Activated CD4-positive, alpha-beta T cell treated with anti-CD3 and anti-CD28 coated beads for 36 hours (primary cell): ENCODE data around the gene KCNAB3. TPM values are rescaled to one million over a fixed set of nuclear protein-coding genes. Genes with fewer than 3 reads are reported as not detected.

Experiments
- ATAC-seq: fragments of 200-7000 bp; cut with Tn5 transposase; one replicate; pipeline ENCODE4 v1.10.0; 2021; ENCODE audit warnings: mild to moderate bottlenecking, moderate library complexity
- CTCF ChIA-PET: fragments of 350-600 bp; sonication (Branson Sonifier 250); formaldehyde crosslinking; loops from one replicate; lab custom pipeline; 2021; ENCODE audit warnings: antibody characterized with exemption; lab: Charles Lee
- POLR2A ChIA-PET: fragments of 350-600 bp; sonication (Branson Sonifier 250); formaldehyde crosslinking; loops from one replicate; lab custom pipeline; 2021; ENCODE audit warnings: antibody characterized with exemption, inconsistent platforms; lab: Charles Lee
- DNase-seq: peaks from one replicate; pipeline ENCODE4 v3.0.0-alpha.2; 2020
- H3K27ac Mint-ChIP-seq: one replicate; pipeline ENCODE4 v1.8.0; 2021; ENCODE audit warnings: mixed read lengths
- H3K27me3 Mint-ChIP-seq: one replicate; pipeline ENCODE4 v1.8.0; 2021; ENCODE audit warnings: mixed read lengths
- H3K36me3 Mint-ChIP-seq: one replicate; pipeline ENCODE4 v1.8.0; 2021; ENCODE audit warnings: low read depth, mixed read lengths
- H3K4me1 Mint-ChIP-seq: one replicate; pipeline ENCODE4 v1.8.0; 2021; ENCODE audit warnings: mixed read lengths
- H3K4me3 Mint-ChIP-seq: one replicate; pipeline ENCODE4 v1.8.0; 2021; ENCODE audit warnings: mild to moderate bottlenecking, moderate library complexity, mixed read lengths
- H3K9me3 Mint-ChIP-seq: one replicate; pipeline ENCODE4 v1.8.0; 2021; ENCODE audit warnings: low read depth, mixed read lengths
- intact Hi-C, 2 experiments: fragments of 100-400 bp; cut with DNase I in 1 of 2; cut with micrococcal nuclease in 1 of 2; formaldehyde crosslinking; loops; one replicate each; pipeline versions ENCODE4 v1.14.2 to v1.15.1; 2022 to 2024; cut with DNase I, micrococcal nuclease
- total RNA-seq, 2 experiments: library from RNA; stranded (reverse); gene quantifications; one replicate each; pipeline ENCODE4 v1.2.3, GENCODE V29; 2021

Gene KCNAB3
- total RNA-seq, 2 experiments from 2014 or later = 6.6 to 8.3 TPM

GRCh38 chr17:7903154-7904103, 26.2 kb downstream of the KCNAB3 start:
- ChIA-PET CTCF (interaction anchor here (0.9 kb wide), 1 partner anchor 42 kb away, joined by 4 read pairs; no protein-coding TSS in a partner anchor), POLR2A (no interaction called here)
- no peaks in the 10 kb centered on the region for H3K4me1 Mint-ChIP-seq
- ATAC-seq (no peak), DNase-seq (no peak)
- no peaks in the 10 kb centered on the region for H3K9me3 Mint-ChIP-seq
- H3K27ac Mint-ChIP-seq = no peak overlapping the region
- H3K4me3 Mint-ChIP-seq = no peak overlapping the region
- intact Hi-C loops = no loop called here
- no peaks in the 10 kb centered on the region for H3K27me3 Mint-ChIP-seq
- H3K36me3 Mint-ChIP-seq = peaks cover 74% of the 10 kb centered on the region

DNA sequence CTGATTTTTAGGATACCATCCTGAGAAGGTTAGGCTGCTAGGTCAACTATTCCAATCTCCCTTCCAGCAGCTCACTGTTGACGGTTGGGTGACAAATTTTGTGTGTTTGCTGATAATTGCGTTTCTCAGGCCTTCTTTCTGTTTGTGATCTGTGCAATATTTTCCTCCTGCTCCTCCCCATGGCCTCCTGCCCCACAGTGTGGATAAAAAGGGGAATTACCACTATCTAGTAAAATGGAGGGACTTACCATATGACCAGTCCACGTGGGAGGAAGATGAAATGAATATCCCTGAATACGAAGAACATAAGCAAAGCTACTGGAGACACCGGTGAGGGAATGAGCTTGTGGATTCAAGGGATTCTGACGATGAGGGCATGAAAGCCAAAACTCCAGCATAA, 31.9 kb downstream of the KCNAB3 start:
- Mint-ChIP-seq H3K27me3 (no peaks in the 10 kb centered on the region), H3K27ac (peak overlapping the region; percentile 55), H3K4me3 (no peak overlapping the region), H3K4me1 (peaks cover 16% of the 10 kb centered on the region), H3K9me3 (no peaks in the 10 kb centered on the region), H3K36me3 (peaks cover 81% of the 10 kb centered on the region)
- DNase-seq (peak; percentile 33), ATAC-seq (peak; percentile 82)
- ChIA-PET CTCF (interaction anchor here (0.6 to 2.3 kb wide), 17 partner anchors 9 to 145 kb away, joined by 3 to 16 read pairs (median 4); partner anchors contain the start of genes CHD3 and KDM6B), POLR2A (no interaction called here)
- intact Hi-C loops = no loop called here

DNA sequence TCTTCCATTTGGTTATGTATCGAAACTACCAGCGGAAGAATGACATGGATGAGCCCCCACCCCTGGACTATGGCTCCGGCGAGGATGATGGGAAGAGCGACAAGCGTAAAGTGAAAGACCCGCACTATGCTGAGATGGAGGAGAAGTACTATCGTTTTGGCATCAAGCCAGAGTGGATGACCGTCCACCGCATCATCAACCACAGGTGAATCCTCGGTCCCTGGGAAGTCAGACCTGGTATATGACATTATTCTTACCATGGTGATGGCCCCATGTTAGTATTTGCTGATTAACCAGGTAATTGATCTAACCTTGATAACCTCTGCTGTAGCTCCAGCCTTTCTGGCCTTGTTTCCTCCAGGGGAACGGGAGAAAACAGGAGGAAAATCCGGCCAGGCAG, 32.6 kb downstream of the KCNAB3 start:
- no peaks in the 10 kb centered on the region for H3K9me3 Mint-ChIP-seq
- peaks cover 77% of the 10 kb centered on the region for H3K36me3 Mint-ChIP-seq
- ChIA-PET POLR2A (no interaction called here), CTCF (interaction anchor here (0.7 to 2.3 kb wide), 8 partner anchors 8 to 93 kb away, joined by 3 to 16 read pairs (median 6); partner anchors contain the start of genes CHD3 and KDM6B)
- H3K4me1 Mint-ChIP-seq = peaks cover 17% of the 10 kb centered on the region
- H3K27ac Mint-ChIP-seq = peak overlapping the region; percentile 55
- intact Hi-C loops = no loop called here
- H3K27me3 Mint-ChIP-seq = no peaks in the 10 kb centered on the region
- DNase-seq = no peak
- H3K4me3 Mint-ChIP-seq = no peak overlapping the region
- ATAC-seq = no peak

GRCh38 chr17:7894866-7895265, 34.8 kb downstream of the KCNAB3 start:
- CTCF ChIA-PET = no interaction called here
- peak overlapping the region; percentile 37 for H3K27ac Mint-ChIP-seq
- no peak overlapping the region for H3K4me3 Mint-ChIP-seq
- POLR2A ChIA-PET = no interaction called here
- DNase-seq (no peak), ATAC-seq (no peak)
- no peaks in the 10 kb centered on the region for H3K9me3 Mint-ChIP-seq
- peaks cover 81% of the 10 kb centered on the region for H3K36me3 Mint-ChIP-seq
- no peaks in the 10 kb centered on the region for H3K27me3 Mint-ChIP-seq
- intact Hi-C loops = no loop called here
- H3K4me1 Mint-ChIP-seq = peaks cover 19% of the 10 kb centered on the region

GRCh38 chr17:7894226-7894625, 35.4 kb downstream of the KCNAB3 start:
- intact Hi-C loops = no loop called here
- H3K36me3 Mint-ChIP-seq = peaks cover 79% of the 10 kb centered on the region
- ChIA-PET CTCF (no interaction called here), POLR2A (no interaction called here)
- H3K9me3 Mint-ChIP-seq = no peaks in the 10 kb centered on the region
- ATAC-seq (no peak), DNase-seq (no peak)
- no peaks in the 10 kb centered on the region for H3K27me3 Mint-ChIP-seq
- H3K27ac Mint-ChIP-seq = no peak overlapping the region
- H3K4me3 Mint-ChIP-seq = no peak overlapping the region
- peaks cover 19% of the 10 kb centered on the region for H3K4me1 Mint-ChIP-seq

DNA sequence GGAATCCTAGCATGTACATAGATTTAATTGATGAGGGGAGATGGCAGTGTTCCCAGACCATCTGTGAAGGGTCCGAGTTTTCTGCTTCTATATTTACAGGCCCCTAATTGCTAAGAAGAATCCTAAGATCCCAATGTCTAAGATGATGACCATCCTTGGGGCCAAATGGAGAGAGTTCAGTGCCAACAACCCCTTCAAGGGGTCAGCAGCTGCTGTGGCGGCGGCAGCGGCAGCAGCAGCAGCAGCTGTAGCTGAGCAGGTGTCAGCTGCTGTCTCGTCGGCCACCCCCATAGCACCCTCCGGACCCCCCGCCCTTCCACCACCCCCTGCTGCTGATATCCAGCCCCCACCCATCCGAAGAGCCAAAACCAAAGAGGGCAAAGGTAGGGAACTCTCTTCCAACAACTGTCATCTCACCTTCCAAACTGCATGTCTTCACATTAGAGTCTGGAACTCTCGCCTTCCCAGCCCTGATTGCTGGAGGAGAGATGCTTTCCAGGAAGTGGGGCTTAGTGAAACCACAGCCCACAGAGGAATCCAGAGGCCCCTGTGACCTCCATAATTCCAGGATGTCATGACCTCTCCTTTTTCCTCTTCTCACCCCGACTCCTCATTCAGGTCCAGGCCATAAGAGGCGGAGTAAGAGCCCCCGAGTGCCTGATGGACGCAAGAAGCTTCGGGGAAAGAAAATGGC, 36.3 kb downstream of the KCNAB3 start:
- intact Hi-C loops = no loop called here
- ChIA-PET POLR2A (no interaction called here), CTCF (interaction anchor here (0.6 kb wide), 1 partner anchor 158 kb away, joined by 3 read pairs; no protein-coding TSS in a partner anchor)
- ATAC-seq (no peak), DNase-seq (no peak)
- Mint-ChIP-seq H3K27me3 (no peaks in the 10 kb centered on the region), H3K9me3 (no peaks in the 10 kb centered on the region), H3K4me1 (peaks cover 19% of the 10 kb centered on the region), H3K4me3 (no peak overlapping the region), H3K36me3 (peaks cover 70% of the 10 kb centered on the region), H3K27ac (no peak overlapping the region)

GRCh38 chr17:7889166-7889955, 40.3 kb downstream of the KCNAB3 start:
- CTCF ChIA-PET = interaction anchor here (0.8 to 1.4 kb wide), 4 partner anchors 8 to 101 kb away, joined by 3 to 6 read pairs (median 4); no protein-coding TSS in a partner anchor
- ATAC-seq (no peak), DNase-seq (peak; percentile 71)
- H3K4me1 Mint-ChIP-seq = peaks cover 3% of the 10 kb centered on the region
- H3K27me3 Mint-ChIP-seq = no peaks in the 10 kb centered on the region
- intact Hi-C loops = no loop called here
- peaks cover 44% of the 10 kb centered on the region for H3K36me3 Mint-ChIP-seq
- H3K9me3 Mint-ChIP-seq = no peaks in the 10 kb centered on the region
- H3K27ac Mint-ChIP-seq = no peak overlapping the region
- POLR2A ChIA-PET = no interaction called here
- no peak overlapping the region for H3K4me3 Mint-ChIP-seq

DNA sequence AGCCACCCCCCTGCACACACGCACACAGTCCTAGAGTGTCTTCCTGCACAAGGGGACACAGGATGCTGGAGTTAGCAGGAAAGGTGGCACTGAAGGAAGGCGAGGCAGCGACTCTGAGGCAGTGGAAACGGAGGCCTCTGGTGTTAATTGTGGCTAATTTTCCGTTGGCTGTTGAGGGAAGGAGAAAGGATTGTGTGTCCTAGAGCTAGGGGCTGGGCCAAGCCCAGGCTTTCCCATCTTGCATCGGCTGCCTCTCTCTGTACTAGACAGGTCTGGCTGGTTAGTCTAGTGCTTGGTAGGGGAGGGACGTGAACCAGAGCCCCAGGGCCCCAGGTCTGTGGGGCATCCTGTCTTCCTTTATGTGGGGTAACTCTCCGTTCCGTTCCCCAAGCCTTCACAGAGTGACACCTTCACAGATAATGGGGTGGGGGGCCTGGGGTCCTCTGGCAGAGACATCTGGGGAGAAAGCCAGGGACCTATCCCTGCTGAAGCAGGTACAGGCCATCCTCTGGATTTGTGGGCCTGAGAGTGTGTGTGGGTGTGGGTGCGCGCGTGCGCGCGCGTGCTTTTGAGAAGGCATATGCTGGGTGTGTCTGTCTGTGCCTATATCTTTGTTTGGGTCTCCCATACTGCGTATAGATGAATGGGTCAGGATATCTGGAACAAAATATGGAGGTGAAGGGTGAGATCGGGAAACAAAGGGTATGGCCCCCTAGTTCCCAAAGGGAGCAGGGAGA, 41.3 kb downstream of the KCNAB3 start, which contains the start of gene CHD3:
Gene CHD3, plus strand, starts transcription at position 606 of the 737 bp plus-strand sequence. CDS start 212 bp downstream, outside the sequence.
- intact Hi-C loops = no loop called here
- DNase-seq (peak; percentile 82), ATAC-seq (peak; percentile 18)
- H3K4me3 Mint-ChIP-seq = no peak within 1 kb of the TSS
- POLR2A ChIA-PET = no interaction called here
- no peak within 1 kb of the TSS for H3K27ac Mint-ChIP-seq
- H3K4me1 Mint-ChIP-seq = peaks cover 4% of the 10 kb centered on the region
- CTCF ChIA-PET = interaction anchor here (0.8 to 1.4 kb wide), 5 partner anchors 9 to 185 kb away, joined by 3 to 6 read pairs (median 3); no protein-coding TSS in a partner anchor
- H3K36me3 Mint-ChIP-seq = peaks cover 34% of the 10 kb centered on the region
- no peaks in the 10 kb centered on the region for H3K27me3 Mint-ChIP-seq
- no peaks in the 10 kb centered on the region for H3K9me3 Mint-ChIP-seq

- peak; percentile 79 for ATAC-seq
- Mint-ChIP-seq H3K36me3 (peaks cover 30% of the 10 kb centered on the region), H3K4me3 (no peak overlapping the region), H3K4me1 (peaks cover 4% of the 10 kb centered on the region), H3K27me3 (no peaks in the 10 kb centered on the region), H3K9me3 (no peaks in the 10 kb centered on the region), H3K27ac (no peak overlapping the region)
- intact Hi-C loops = loop anchor here (1.0 to 2.0 kb wide), 18 partner anchors 25 to 579 kb away; partner anchors contain the start of genes CNTROB (in 2 of the 2), NAA38 (in 2 of the 2), ALOXE3 (in 1 of the 2) and CTC1 (in 1 of the 2)
- CTCF ChIA-PET = interaction anchor here (1.0 kb wide), 1 partner anchor 186 kb away, joined by 3 read pairs; no protein-coding TSS in a partner anchor
- POLR2A ChIA-PET = no interaction called here
- DNase-seq = peak; percentile 94
Measured at GRCh38 chr17:7887482-7888183, 42.0 kb downstream of the KCNAB3 start.
